GM03348 (cell line): ENCODE data around the gene GDF15.
A peak's percentile ranks its signal among the peaks of the same experiment; 100 is the strongest.

Experiments
- DNase-seq: peaks from one replicate; pipeline ENCODE4 v3.0.0; 2012; ENCODE audit warnings: low spot score

The GDF15 gene

DNA sequence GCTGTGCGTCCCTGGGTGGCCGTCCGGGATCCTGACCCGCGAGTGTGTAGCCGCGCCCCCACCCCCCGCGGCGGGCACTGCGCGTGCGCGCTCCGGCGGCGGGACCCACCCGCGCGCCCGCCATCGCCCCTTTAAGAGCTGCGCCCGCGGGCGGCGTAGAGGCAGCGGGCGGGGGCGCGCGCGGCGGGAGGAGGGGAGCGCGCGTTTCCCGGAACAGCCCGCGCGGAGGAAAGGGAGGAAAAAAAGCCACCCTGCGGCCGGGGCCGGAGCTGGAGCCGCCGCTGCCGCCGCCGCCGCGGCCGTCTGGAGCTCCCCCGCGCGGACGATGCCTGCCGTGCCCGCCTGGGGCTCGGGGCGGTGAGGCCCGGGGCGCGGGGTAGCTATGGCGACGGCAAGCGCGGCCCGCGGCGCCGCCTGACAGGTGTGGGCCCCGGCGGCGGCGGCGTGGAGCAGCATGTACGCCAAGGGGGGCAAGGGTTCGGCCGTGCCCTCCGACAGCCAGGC lies 33.3 kb downstream of the GDF15 start, which contains the start of gene SSBP4:
TSS of gene SSBP4 (plus strand) at position 204 of the 504 bp plus-strand sequence. CDS start at position 455, 251 bp downstream.
- peak; percentile 98 for DNase-seq

DNA sequence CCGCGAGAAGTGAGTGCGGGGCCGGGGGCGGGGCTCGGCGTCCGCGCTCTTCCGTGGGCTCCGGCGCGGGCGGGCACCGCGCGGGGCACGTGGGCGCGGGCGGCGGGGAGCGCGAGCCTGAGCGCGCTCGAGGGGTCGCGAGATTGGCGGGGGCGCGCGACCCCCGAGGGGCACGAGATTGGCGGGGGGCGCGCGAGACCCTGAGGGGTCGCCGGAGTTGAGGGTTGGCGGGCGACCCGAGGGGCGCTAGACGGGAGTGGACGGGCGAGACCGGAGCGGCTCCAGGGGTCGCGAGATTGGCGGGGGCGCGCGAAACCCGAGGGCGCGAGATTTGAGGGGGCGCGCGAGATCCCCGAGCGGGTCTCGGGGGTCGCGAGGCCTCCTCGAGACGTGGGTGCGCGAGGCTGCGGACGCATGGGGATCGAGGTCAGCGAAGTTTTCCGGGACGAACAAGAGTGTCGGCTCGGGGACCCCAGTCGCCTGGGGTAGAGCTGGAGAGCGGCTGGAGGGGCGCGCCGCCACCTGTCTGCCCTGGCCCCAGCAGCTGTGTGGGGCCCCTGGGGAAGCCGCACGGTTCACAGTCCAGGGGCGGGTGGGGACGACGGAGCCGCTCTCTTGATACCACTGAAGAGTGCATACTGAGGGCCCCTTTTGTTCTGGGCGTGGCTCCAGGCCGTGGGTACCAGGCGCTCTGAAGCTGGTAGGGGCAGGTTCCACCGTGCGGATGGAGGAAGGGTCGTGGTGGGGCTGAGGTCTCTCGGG lies 33.9 kb downstream of the GDF15 start:
- DNase-seq = no peak

DNA sequence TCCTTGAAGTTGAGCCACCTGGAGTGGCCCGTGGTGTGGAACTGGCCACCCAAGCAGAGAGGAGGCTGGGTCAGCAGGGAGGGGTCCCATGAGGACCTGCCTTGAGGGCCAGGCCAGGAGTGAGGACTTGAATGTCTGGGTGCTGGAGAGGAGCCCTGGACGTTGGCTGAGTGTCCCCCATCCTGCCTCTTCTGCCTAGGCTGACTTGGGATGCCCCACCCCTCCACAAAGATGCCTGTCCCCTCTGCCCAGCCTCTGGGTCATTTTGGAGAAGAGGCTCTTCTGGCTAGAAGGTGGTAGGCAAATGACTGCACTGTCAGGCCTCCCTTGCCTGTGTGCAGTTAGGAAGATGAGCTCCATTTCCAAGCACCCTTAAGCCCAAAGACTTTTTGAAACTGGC lies 35.0 kb downstream of the GDF15 start:
- DNase-seq = no peak

DNA sequence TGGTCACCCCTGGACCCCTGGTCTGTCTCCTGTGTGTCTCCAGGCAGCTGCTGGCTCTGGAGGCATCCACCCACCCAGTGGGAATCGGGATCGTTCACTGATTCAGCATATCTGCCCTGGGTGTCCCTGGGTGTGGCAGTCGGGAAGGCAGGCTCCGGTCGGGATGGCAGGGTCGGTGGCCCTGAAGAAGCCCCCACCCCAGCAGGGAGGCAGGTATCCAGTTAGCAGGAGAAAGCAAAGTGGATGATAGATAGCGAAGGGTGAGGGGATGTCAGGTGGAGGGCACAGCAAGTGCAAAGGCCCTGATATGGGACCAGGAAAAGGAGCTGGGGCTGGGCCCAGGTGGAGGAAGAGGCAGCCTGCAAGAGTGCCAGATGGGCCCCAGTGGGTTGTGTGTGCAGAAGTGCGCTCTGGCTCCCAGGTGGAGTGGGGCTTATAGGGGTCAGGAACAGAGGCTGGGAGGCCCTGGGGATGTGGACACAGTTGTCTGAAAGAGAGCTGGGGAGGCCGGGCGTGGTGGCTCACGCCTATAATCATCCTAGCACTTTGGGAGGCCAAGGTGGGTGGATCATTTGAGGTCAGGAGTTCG lies 35.5 kb downstream of the GDF15 start:
- DNase-seq = no peak

DNA sequence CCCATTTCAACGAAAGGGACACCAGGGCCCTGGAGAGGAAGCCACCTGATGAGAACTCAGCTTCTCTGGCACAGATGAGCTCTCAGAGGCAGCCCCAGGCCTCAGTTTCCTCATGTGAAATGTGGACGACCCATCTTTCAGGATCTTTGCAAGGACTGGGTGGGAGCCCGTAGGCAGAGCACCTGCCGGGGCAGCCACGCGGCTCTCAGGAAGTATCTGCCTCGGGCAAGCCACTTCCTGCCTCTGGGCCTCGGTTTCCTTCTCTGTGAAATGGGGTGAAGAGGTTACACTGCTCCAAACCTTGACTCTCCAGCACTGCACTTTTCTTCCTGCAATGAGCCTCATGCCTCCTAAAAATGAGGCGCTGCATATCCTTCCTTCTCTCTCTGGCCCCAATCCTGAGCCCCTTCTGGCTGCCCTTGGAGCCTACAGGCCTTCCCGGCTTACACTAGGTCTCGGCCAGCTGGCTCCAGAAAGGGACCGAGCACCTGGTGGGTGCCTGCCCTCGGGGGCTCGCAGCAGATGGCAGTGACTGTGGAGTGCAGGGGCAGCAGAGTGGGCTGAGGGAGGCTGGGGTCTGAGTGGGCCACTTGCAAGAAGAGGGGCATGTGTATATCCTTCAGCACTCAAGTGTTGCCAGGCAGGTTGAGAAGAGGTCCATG lies 36.7 kb downstream of the GDF15 start:
- DNase-seq = no peak

DNA sequence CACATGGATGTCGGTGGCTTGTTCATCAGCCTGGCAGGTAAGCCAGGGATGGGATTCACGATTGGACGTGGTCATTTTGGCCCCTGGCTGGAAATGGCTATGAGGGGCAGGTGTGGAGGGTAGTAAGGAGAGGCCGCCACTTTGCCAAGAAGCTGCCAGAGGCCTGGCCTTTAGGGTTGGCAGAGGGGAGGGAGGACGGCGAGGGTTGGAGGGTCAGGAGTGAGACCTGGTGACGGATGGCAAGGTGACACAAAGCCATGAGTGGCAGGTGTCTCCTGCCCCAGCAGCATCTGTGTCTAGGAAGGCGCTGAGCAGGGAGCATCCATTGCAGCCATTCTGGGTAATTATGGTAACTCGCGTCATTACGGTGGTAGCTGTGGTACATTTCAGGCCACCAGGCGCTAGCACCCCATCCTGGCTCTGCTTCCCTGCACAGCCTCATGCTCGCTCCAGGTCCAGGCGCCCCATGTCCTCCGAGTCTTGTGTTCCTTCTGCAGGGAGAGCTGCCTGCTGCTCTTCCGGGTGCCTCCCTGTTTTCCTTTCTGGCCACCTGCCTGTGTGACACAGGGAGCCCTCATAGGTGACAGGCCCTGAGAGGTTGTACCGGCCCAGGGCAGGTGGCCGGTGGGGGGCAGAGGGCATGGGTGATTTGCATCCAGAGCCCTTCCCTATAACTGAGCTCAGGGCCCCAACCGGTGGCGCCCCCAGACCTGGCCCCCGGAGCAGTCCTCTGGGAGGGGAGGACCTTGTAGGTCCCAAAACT lies 37.5 kb downstream of the GDF15 start:
- no peak for DNase-seq

DNA sequence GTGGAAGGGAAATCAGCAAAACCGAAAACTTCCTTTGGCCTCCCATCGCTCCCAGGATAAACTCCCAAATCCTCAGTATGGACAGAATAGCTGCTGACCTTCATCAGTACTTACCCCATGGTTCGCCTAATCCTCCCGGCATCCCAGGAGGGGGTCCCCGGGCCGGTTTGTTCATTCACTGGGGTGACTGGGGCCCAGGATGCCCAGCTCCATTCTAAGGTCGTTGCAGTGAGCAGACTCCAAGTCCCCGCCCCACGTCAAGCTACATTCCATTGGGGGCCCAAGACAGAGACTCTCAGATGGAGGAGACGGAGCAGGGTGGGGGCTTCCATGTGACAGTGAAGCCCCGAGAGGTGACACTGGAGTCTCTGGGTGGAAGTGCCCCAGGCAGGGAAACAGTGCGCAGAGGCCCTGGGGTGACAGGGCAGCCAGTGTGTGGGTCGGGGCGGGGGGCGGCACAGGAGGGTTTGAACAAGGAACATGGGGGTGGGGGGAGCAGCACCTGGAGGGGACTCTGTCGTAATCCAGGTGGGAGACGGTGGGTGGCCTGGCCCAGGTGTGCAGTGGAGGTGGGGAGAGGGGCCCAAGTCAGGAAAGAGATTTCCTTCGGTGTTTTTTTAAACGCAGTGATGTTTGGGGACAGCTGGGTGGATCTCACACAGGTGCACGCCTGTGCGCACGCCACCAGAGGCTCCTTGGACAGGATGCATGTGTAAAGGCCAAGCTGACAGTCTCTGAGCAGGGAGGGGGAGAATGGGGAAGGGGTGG lies 38.3 kb downstream of the GDF15 start:
- no peak for DNase-seq

DNA sequence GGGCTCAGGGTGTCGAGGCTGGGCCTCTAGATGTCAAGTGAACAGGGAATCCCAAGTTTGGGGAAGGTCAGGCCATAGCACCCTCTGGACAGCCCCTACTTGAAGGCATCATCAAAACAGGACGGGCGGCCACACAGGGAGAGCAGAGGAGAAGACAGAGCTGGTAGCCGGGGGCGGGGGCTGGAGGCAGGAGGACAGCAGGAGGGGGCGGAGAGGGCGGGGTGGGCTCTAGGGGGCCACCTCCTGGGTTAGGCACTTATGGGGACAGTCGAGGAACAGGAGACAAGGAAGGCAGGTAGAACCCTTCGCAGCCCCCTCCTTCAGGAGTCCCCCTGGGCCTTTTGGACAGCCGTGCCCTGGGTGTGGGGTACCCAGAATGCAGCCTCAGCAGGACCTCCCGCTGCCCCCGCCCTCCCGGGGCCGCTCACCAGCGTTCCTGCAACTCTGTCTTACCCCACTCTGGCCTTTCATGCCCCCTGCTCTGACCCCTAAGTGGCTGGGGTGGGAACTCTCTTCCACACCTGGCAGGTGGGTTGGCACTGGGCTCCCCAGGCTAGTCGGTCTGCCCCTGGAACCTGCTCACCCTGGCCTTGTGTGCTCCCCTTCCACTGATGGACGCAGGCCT lies 39.0 kb downstream of the GDF15 start:
- no peak for DNase-seq

DNA sequence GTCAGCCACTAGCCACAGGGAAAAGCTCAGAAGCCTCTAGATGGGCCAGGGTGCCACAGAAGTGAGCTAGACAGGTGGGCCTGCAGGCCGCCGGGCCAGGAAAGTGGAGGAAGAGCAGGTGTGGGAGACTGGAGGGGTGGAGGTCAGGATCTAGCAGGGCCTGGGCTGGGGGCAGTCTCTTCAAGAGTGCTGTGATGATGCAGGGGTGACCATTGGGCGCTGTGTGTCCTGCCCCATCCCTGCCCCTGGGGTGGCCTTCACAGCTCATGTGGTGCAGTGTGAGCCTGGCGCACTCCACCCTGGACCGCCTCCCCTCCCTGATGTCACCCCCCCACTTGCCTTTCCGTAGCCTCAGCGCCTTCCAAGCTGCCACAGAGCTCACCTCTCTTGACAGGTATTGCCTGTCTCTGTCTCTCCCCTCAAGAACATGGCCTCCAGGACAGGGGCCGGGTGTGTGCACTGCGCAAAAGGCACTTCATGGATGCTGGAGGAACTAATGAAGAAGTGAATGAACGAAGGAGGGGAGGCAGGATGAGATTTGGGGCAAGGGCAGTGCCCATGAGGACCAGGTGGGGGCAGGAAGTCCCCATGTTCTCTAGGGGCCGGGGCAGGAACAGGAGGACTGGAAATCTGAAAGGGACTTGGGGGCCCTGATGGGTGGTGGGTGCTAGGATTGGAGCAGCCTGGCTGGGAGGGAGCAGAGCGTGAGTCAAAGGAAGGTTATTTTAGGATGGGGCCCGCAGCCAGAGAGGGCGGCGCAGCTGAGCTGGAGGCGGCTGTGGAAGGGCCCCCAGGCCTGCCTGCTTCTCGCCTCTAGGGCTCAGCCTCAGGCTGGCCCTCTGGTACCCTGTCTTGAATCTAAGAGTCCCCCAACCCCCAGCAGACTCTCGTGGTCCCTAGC lies 39.8 kb downstream of the GDF15 start:
- DNase-seq = peak; percentile 93

DNA sequence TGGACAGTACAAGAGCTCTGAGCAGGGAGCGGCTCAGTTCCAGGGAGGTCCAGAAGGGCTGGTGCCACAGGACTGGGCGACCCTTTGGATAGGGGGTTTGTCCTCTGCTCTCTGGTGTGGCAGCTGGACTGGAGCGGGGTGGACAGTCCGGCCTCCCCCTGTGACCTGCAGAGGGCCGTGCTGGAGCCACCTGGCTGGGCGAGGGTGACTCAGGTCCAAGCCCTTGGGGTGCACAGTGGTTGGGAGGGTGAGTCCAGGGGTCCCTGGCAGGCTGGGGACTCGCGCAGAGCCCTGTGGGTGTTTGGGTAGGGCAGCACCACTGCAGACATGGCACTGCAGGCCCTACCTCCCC lies 40.4 kb downstream of the GDF15 start:
- DNase-seq = no peak

DNA sequence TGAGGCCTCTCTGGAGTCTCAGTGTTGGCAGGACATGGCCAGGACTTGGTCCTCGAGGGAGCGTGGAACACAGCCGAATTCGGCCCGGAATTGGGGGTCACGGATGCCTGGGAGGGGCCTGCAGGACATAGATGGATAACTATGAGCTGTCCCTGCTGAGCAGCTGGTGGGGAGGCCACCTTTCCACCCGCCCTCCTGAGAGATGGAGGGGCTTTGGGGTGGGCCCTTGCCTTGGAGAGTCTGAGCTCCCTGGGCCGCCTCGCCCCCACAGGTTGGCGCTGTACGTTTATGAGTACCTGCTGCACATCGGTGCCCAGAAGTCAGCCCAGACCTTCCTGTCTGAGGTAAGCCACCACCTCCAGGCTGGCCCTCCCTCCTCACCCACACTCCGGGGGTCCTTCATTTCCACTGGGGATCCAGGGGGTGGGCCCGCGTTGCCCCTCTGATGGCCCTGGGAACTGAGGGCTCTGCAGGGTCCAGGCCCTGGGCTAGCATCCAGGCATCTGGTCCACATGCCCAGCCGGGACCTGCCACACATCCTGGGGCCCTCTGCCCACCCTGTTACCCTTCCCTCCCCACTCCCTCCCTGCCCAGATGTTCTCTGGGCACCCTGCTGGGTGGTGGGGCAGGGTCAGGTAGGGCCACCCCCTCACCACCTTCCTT lies 41.3 kb downstream of the GDF15 start:
- DNase-seq = no peak

DNA sequence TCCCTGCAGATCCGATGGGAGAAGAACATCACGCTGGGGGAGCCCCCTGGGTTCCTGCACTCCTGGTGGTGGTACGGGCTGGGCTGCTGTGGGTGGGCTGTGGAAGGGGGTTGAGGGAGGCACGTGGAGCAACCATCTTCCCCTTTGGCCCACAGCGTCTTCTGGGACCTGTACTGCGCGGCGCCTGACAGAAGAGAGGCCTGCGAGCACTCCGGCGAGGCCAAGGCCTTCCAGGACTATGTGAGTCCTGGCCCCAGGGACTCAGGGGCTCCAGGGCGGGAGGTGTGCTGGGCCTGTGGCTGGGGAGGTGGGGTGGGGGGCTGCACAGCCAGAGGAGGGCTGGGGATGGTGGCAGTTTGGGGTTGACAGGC lies 41.8 kb downstream of the GDF15 start:
- no peak for DNase-seq

DNA sequence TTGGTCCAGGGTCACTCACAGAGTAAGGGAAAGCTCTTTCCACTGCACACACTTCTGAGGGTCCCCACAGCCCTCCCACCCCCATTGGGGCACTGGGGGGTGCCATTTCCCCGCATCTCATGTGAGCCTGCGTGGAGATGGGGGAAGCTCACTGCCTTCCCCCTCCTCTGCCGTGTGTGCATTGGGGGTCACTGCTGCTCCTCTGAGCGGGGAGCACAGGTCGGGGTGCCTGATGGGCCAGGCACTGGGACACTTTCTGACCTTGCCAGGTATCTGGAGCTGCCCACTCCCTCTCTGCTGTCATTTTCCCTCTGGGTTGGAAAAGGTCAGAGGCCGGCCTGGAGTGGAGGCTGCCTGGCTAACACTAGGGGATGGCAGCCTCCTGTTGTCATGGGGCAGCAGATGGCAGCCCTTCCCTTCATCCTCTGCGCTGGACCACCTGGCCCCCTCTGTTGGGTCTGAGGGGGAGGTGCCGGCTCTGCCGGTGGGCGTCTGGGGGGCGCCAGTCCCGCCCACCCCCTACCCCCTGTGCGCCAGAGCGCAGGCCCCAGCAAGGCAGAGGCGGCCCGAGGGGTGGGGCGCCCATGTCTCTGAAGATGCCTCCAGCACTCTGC lies 42.3 kb downstream of the GDF15 start:
- DNase-seq = no peak

DNA sequence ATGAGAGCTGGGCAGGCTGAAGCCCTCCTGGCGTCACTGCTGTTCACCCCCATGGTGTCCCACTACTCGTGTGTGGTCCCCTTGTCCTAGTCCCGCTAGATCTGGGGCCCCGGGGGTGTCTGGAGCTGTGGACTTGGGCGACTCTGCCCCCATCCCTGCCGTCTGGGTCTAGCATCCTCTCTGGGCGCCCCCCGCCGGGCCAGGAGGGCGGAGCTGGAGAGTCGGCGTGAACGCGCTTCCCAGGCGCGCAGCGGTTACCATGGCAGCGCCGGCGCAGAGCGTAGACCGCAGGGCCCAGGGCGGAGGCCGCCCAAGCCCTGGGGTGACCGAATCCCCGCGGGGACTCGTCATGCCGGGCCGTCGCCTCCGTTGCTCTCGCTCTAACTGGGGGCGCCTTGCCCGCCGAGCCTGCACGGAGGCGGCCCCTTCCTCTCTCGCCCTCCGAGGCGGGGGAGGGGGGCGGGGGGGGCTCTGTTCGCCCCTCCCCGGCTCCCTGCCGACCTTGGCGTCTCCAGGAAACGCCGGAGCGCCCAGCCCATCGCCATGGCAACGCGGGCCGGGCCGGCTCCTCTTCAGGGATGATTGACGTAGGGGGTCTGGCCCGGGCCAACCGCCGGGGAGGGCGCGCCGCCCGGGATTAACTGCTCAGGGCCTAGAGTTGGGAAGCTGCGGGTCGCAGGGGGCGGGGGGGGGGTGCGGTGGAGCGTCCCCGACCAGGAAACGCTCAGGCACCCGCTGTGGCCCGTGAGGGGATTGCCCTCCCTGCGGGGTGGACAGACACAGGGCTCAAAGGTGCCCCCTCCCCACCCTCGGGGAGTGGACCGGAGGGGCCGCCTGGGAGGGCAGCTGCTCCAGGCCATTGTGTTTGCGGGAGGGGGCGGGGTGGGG lies 43.1 kb downstream of the GDF15 start:
- peak; percentile 79 for DNase-seq

DNA sequence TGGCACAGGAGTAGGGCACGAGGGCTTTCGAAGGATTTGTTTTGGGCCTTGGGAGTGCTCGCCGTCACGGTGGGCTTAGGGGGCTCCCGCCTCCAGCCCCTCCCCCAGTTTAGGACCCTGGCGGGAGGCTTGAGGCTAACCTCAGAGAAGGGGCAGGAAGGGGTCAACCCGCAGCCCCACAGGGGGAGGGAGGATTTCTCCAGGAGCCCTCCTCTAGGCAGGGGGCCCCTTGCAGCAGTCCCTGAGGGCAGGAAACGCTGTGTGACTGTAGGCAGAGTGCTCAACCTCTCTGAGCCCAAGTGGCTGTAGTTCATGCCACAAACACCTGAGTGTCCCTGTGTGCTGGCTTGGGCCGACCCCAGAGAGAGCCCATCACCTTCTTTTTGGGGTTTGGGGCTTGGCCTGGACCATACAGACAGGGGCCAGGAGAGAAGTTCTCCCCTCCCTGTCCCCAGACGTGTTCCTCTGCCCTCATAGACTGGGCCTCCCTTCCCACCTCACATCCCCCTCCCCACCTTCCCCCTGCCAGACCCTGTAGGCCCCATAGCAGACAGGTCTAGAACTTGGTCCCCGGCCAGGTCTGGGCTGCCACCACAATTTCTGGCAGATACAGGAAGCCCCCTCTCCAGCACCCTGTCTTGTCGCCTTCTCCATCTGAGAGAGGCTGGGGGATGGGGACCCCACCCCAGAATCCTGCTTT lies 43.9 kb downstream of the GDF15 start:
- DNase-seq = no peak

DNA sequence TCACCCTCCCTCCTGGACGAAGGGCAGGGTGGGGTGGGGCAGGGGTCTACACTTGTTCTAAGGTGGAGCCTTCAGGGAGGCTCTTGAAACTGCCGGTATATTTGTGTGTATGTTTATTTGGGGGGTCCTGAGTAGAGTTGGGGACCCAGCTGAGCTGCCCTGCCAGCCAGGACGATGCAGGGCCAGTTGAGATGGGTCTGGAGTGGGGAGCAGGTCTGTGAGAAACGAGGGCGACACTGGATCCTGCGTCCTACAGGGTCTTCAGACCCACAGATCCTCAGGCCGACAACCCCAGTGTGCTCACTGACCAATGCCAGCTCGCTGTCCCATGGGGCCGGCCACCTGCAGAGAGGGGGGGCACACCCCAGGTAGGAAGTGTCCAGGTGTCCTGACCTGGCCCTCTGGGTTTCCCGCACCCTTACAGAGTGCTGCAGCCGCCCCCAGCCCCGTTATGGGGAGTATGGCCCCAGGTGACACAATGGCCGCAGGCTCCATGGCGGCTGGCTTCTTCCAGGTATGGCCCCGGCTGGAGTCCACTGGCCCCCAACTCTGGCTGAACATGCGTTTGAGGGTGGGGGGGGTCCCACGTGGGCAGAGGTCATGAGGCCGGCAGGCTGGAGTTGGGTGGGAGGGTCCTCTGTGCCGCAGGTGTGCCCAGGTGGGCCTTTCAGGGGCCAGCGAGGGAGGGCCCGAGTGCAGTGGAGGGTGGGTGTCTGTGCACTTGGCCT lies 44.6 kb downstream of the GDF15 start:
- DNase-seq = no peak
